IPS-18a (cell line): Measurements from ENCODE around the gene HCFC1.
"Not testable (repeated sequence)": the region's sequence is repeated elsewhere in the genome, so short reads cannot be mapped to it uniquely, and the experiment has no call there.

Experiments used
- H3K27ac ChIP-seq: one replicate; pipeline ENCODE4 v1.5.1; 2013; ENCODE audit warnings: low read length
- H3K27me3 ChIP-seq: one replicate; pipeline ENCODE4 v1.6.1; 2013; ENCODE audit warnings: mild to moderate bottlenecking, low read length; ENCODE audit not compliant: control insufficient read depth, insufficient read depth
- H3K36me3 ChIP-seq: one replicate; pipeline ENCODE4 v1.6.1; 2013; ENCODE audit warnings: low read depth, low read length; ENCODE audit not compliant: control insufficient read depth
- H3K4me1 ChIP-seq: one replicate; pipeline ENCODE4 v1.6.1; 2013; ENCODE audit warnings: low read depth, low read length; ENCODE audit not compliant: control insufficient read depth
- H3K4me3 ChIP-seq: one replicate; pipeline ENCODE4 v1.5.1; 2013; ENCODE audit warnings: low read length
- H3K9ac ChIP-seq: one replicate; pipeline ENCODE4 v1.6.1; 2013; ENCODE audit warnings: mild to moderate bottlenecking, low read length, moderate library complexity
- H3K9me3 ChIP-seq: one replicate; pipeline ENCODE4 v1.6.1; 2013; ENCODE audit warnings: low read depth, low read length; ENCODE audit not compliant: control insufficient read depth

HCFC1 gene

GRCh38 chrX:154000051-154000450 lies 28.4 kb upstream of the HCFC1 start:
- H3K9me3 ChIP-seq: peaks cover 18% of the 10 kb centered on the region
- no peaks in the 10 kb centered on the region for H3K36me3 ChIP-seq
- no peak overlapping the region for H3K9ac ChIP-seq
- H3K4me1 ChIP-seq: peaks cover 8% of the 10 kb centered on the region
- no peak overlapping the region for H3K27ac ChIP-seq
- no peaks in the 10 kb centered on the region for H3K27me3 ChIP-seq
- no peak overlapping the region for H3K4me3 ChIP-seq

GRCh38 chrX:153999359-154000037 lies 27.9 kb upstream of the HCFC1 start:
- H3K27me3 ChIP-seq: no peaks in the 10 kb centered on the region
- H3K27ac ChIP-seq: no peak overlapping the region

GRCh38 chrX:153995504-153995903 lies 23.9 kb upstream of the HCFC1 start:
- Histone ChIP-seq H3K4me1 (peaks cover 4% of the 10 kb centered on the region), H3K9me3 (peaks cover 20% of the 10 kb centered on the region), H3K4me3 (no peak overlapping the region), H3K27me3 (no peaks in the 10 kb centered on the region), H3K36me3 (no peaks in the 10 kb centered on the region), H3K27ac (no peak overlapping the region), H3K9ac (no peak overlapping the region)

More at GRCh38 chrX:153999359-154000037, 27.9 kb upstream of the HCFC1 start:
- H3K9me3 ChIP-seq: peaks cover 18% of the 10 kb centered on the region
- H3K36me3 ChIP-seq: no peaks in the 10 kb centered on the region
- no peak overlapping the region for H3K4me3 ChIP-seq
- peaks cover 8% of the 10 kb centered on the region for H3K4me1 ChIP-seq
- no peak overlapping the region for H3K9ac ChIP-seq

- not testable (repeated sequence) for H3K27me3 ChIP-seq, H3K36me3 ChIP-seq, H3K9ac ChIP-seq, H3K4me1 ChIP-seq, H3K27ac ChIP-seq, H3K4me3 ChIP-seq
- peaks cover 15% of the 10 kb centered on the region for H3K9me3 ChIP-seq
Measured at GRCh38 chrX:153994398-153994797, 22.8 kb upstream of the HCFC1 start.

GRCh38 chrX:153993978-153994377 lies 22.4 kb upstream of the HCFC1 start:
- Histone ChIP-seq H3K27me3 (no peaks in the 10 kb centered on the region), H3K36me3 (no peaks in the 10 kb centered on the region), H3K9me3 (peaks cover 15% of the 10 kb centered on the region), H3K4me3 (no peak overlapping the region), H3K9ac (no peak overlapping the region), H3K27ac (no peak overlapping the region), H3K4me1 (no peaks in the 10 kb centered on the region)

GRCh38 chrX:153993079-153993478 lies 21.5 kb upstream of the HCFC1 start:
- no peak overlapping the region for H3K4me3 ChIP-seq

GRCh38 chrX:153992180-153992579 lies 20.6 kb upstream of the HCFC1 start:
- Histone ChIP-seq H3K4me1 (no peaks in the 10 kb centered on the region), H3K4me3 (no peak overlapping the region), H3K9me3 (peaks cover 15% of the 10 kb centered on the region), H3K27me3 (no peaks in the 10 kb centered on the region), H3K9ac (no peak overlapping the region), H3K27ac (no peak overlapping the region), H3K36me3 (no peaks in the 10 kb centered on the region)

More at GRCh38 chrX:153993079-153993478, 21.5 kb upstream of the HCFC1 start:
- Histone ChIP-seq H3K36me3 (no peaks in the 10 kb centered on the region), H3K27ac (no peak overlapping the region), H3K27me3 (no peaks in the 10 kb centered on the region), H3K4me1 (no peaks in the 10 kb centered on the region), H3K9me3 (peaks cover 15% of the 10 kb centered on the region), H3K9ac (no peak overlapping the region)

- Histone ChIP-seq H3K4me1 (no peaks in the 10 kb centered on the region), H3K9ac (no peak overlapping the region)
Measured at GRCh38 chrX:153991013-153991580, 19.5 kb upstream of the HCFC1 start.

GRCh38 chrX:153989973-153990655 lies 18.5 kb upstream of the HCFC1 start:
- H3K27ac ChIP-seq: no peak overlapping the region
- H3K4me3 ChIP-seq: no peak overlapping the region
- peaks cover 11% of the 10 kb centered on the region for H3K9me3 ChIP-seq
- no peak overlapping the region for H3K9ac ChIP-seq
- H3K27me3 ChIP-seq: no peaks in the 10 kb centered on the region
- H3K36me3 ChIP-seq: no peaks in the 10 kb centered on the region
- H3K4me1 ChIP-seq: no peaks in the 10 kb centered on the region

More at GRCh38 chrX:153991013-153991580, 19.5 kb upstream of the HCFC1 start:
- Histone ChIP-seq H3K9me3 (peaks cover 11% of the 10 kb centered on the region), H3K36me3 (no peaks in the 10 kb centered on the region), H3K4me3 (no peak overlapping the region), H3K27me3 (no peaks in the 10 kb centered on the region), H3K27ac (no peak overlapping the region)

GRCh38 chrX:153988493-153988892 lies 16.9 kb upstream of the HCFC1 start:
- H3K27ac ChIP-seq: no peak overlapping the region
- peaks cover 13% of the 10 kb centered on the region for H3K9me3 ChIP-seq
- H3K4me3 ChIP-seq: no peak overlapping the region
- no peaks in the 10 kb centered on the region for H3K27me3 ChIP-seq
- H3K36me3 ChIP-seq: no peaks in the 10 kb centered on the region
- no peaks in the 10 kb centered on the region for H3K4me1 ChIP-seq
- no peak overlapping the region for H3K9ac ChIP-seq

GRCh38 chrX:153984351-153985178 lies 12.9 kb upstream of the HCFC1 start:
- H3K4me3 ChIP-seq: no peak overlapping the region
- peaks cover 5% of the 10 kb centered on the region for H3K9me3 ChIP-seq
- no peak overlapping the region for H3K9ac ChIP-seq

More at GRCh38 chrX:153984351-153985178, 12.9 kb upstream of the HCFC1 start:
- Histone ChIP-seq H3K36me3 (no peaks in the 10 kb centered on the region), H3K27me3 (no peaks in the 10 kb centered on the region), H3K4me1 (no peaks in the 10 kb centered on the region), H3K27ac (no peak overlapping the region)
